M059J (cell line): ENCODE results near the gene PTX4. TPM values are rescaled to one million over a fixed set of nuclear protein-coding genes. Genes with fewer than 3 reads are reported as not detected.

ENCODE experiments used
- DNase-seq: peaks from one replicate; pipeline ENCODE4 v3.0.0-alpha.2; 2012; ENCODE audit warnings: low read depth
- total RNA-seq: library from RNA; depleted of rRNA; stranded (reverse); fragments of >200 nt; shearing (Covaris generic); gene quantifications from 2 replicates; pipeline ENCODE4 v1.2.3, GENCODE V29; 2014

The PTX4 gene
- total RNA-seq, 1 experiment from 2014 or later, result not detected

DNA sequence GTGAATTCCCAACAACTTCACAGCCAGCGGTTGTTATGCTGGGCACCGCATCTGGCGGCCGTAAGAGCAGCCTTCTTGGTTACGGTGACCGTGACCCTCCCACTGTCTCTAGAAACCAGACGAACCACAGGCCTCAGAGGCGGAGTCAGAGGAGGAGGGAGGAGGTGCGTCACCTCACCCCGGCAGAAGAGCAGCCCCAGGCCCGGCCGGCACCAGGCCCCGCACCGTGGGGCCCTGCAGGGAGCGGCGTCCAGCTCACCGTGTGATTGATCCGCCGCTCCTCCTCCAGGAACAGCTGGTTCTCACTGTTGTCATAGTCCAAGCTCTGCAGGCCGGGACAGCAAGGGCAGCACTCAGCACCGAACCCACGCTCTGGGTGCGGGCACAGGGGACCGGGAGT, 27.6 kb downstream of the PTX4 start:
- no peak for DNase-seq

- no peak for DNase-seq
Measured at GRCh38 chr16:1460602-1461138, 28.1 kb downstream of the PTX4 start.

DNA sequence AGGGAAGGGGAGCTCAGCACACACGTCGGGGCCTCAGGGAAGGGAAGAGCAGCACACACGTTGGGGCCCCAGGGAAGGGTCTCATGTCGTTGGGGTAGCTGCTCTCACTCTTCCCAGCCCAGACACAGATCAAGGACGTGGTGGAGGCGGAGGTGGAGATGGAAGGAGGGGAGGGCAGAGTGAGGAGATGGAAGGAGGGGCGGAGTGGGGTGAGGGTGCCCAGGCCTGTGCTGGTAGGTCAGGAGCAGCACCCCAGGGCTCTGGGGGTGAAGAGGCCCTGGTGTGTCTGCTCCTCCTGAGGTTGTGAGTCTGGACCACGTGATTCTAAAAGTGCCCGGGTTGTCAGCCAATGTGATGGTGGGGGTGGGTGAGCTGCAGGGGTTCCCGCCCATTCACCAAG, 28.8 kb downstream of the PTX4 start:
- no peak for DNase-seq

GRCh38 chr16:1458977-1459341, 29.8 kb downstream of the PTX4 start:
- DNase-seq, result no peak

DNA sequence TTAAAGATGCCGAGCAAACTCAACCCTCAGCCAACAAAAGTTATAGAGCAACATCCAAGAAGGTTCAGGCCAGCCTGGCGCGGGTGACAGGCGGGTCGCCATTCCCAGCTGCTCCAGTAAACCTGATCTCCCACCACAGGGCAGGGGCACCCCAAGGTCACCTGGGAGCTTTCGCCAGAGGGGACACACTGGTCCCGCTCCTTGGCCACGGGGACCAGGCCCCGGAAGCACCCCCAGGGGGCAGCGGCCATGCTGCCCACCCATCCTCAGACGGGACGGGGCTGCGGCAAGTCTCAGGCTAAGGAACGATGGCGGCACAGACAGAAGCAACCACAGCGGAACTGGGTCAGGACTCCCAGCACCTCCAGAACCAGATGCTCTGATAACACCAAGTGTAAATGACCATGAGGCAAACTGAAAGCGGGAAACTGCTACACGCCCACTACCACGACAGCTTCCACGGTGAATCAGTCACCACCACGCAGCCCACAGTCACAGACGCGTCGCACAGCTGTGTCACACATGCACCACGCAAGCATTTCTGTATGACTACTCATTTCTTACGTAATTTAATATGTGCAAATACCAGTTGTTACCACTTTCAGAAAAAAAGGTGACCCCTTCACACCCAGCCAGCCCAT, 30.3 kb downstream of the PTX4 start:
- no peak for DNase-seq

- DNase-seq, result no peak
Measured at GRCh38 chr16:1457489-1458245, 31.1 kb downstream of the PTX4 start.

DNA sequence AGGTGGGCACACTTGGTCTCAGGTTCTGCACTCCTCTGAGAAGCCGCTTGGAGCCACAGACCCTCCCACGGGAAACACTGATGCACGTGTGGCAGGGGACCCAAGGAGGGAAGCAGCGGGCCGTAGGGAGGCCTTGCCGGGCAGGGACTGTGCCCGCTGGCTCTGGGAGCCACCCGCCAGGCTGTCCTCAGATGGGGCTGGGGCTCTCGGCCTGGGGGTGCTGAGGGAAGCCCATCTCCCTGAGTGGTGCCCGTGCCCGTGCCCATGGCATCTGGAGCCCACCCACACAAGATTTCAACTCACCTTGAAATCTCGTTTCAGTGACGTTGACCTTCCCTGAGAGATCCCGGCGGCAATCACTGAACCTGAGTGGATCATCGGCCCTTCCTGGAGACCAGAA, 31.8 kb downstream of the PTX4 start:
- no peak for DNase-seq

- no peak for DNase-seq
Measured at GRCh38 chr16:1455190-1456171, 33.3 kb downstream of the PTX4 start.

- DNase-seq, result no peak
Measured at GRCh38 chr16:1454561-1454960, 34.2 kb downstream of the PTX4 start.

- no peak for DNase-seq
Measured at GRCh38 chr16:1453316-1453715, 35.4 kb downstream of the PTX4 start.

- no peak for DNase-seq
Measured at GRCh38 chr16:1452530-1452929, 36.2 kb downstream of the PTX4 start.

DNA sequence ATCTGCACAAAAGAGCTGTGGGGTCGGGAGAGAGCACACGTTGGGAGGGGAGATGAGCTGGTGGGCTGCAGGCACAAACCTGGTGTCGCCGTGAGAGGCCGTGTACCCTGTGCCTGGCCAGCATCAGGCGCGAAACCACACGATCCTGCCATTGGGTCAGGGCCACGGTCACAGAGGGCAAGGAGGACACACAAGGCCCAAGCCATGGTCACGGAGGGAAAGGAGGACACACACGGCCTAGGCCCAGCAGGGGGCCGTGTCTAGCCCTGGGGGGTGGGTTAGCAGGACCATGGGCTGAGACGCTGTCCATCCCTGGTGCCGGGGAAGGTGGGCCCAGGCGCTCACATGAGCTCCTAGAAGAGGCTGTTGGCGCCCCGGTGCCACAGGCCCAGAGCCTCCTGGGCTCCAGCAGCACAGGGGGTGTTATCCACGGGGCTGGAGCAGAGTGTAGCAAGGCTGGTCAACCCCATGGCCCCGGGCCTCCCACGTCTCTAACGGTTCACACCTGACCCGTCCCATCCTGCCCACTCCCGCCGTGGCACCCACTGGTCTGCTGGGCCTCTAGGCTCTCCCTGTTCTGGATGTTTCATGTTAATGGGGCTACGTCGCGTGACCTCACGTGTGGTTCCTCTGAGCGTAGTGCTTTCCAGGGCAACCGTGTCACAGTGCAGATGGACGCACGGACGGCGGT, 36.9 kb downstream of the PTX4 start:
- DNase-seq, result no peak

DNA sequence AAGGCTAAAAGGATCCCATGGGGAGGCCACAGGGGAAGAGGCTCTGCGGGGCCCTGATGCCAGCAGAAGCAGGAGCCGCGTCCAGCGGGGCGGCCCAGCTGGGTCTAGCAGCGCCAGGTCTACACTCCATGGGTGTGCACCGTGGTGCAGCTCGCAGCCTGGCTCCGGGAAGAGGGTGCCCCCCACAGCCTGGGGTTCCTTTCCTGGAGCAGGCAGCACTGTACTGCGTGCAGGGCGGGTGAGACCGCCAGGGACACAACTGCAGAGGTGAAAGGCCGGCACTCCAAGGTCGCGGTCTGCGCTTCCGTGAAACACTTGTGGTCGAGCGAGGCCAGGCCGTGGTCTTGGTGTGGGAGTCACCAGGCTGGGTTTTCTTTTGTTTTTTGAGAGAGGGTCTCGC, 37.9 kb downstream of the PTX4 start:
- no peak for DNase-seq

- DNase-seq, result no peak
Measured at GRCh38 chr16:1450218-1450617, 38.5 kb downstream of the PTX4 start.

GRCh38 chr16:1449201-1449788, 39.4 kb downstream of the PTX4 start:
- DNase-seq, result no peak

DNA sequence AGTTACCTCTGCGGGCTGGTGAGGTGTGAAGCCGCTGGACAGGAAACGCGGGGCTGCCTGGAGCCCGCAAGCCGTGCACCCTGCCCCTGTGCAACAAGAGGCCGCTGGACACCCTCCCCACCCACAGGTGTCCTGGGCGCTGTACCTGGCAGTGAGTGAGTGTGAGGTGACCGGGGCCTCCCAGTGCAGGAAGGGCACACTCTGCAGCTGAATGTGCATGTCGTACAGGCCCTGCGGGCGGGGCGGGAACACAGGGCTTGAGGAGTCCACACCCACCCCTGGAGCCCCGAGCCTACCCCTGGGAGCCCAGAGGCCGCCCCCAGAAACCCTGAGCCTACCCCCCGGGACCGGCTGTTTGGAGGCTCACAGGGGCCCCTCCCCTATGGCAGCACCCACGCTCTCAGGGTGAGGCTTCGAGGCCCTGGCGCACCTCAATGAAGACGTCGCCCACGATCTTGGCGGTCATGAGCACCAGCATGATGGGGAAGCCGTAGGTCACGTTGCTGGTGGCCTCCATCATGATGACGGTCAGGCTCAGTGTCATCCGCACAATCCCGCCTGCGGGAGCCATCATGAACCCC, 40.1 kb downstream of the PTX4 start:
- no peak for DNase-seq

DNA sequence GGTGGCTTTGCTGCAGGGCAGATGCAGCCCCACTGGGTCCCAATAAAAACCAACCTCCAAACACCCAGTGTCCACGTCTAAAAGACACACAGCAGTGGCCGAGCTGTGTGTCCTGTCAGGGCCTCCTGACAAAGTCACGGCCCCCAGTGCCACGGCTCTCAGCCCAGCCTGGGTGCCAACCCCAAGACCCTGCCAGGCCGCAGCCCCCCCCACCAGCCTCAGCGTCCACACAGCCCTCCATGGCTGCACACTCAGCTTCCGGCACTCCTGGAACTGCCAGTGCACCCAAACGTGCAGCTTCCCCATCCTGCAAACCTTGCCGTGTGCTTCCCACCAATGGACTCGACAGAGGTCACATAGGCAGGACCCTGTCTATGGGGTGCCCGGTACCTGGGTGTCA, 40.8 kb downstream of the PTX4 start:
- DNase-seq, result no peak

DNA sequence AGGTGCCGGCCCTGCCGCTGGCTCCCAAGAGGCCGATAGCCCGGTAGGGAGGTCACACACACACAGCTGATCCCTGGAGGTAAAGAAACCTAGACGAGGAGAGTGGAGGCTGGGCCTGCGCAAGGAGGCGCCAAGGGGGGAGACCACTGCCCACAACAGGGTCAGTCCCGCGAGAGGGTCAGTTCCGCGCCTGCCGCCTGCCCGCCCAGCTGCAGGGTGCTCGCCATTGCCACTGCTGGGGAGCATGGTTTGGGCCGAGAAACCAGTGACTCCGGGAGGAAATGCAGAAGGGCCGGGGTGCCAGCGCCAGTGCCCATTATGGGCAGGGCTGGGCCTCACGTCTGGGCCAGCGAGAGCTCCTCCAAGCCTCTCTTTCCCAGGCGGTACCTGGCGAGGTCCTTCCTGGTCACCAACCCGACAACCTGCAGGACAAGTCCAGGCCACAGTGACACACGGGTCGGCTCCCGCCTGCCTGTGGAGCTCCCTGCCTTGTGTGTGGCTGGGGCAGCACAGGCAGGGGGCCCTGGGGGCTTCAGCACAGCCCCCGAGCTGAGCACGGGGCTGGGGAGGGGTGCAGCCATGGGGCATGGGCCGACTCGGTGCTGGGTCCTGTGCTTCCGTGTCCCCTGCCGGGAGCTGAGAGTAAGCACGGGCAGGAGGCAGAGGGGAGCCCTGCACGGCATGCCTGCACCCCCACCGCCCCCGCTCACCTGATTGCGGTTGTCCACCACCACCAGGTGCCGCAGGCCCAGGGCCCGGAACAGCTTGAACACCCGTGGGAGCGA, 42.3 kb downstream of the PTX4 start:
- no peak for DNase-seq

DNA sequence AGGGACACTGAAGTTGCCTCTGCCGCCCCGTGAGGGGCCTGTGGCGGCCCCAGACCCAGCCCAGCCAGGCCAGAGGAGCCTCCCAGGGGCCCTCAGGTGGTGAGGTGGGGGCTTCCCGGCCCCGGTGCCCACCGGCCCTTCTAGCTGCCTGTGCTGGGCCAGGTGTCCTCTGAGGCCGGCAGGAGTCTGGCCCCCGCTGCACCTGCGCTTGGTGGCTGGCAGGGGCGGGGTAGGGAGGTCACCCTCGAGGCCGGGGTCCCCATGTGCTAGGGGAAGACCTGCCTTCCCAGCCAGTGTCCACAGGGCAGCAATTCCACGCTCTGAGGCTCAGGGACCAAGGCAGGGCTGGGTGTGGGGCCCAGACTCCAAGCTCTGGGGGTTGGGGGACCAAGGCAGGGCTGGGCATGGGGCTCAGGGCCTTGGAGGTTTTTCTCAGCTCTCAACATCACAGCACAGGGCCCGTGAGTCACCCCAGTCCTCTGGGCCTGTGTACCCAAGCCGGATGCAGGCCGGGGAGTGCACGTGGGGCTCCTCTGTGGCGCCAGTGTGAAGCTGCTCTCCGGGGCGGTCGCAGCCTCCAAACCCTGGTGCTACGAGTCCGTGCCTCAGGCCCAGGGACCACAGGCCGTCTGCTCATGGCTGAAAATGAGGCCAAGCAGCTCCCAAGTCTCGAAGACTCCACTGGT, 43.1 kb downstream of the PTX4 start:
- DNase-seq, result no peak
